ENCODE data around the gene SMIM23. TPM values are rescaled to one million over a fixed set of nuclear protein-coding genes. Genes with fewer than 3 reads are reported as not detected.

SMIM23 gene
- total and polyA plus RNA-seq, 8 donors = not detected

DNA sequence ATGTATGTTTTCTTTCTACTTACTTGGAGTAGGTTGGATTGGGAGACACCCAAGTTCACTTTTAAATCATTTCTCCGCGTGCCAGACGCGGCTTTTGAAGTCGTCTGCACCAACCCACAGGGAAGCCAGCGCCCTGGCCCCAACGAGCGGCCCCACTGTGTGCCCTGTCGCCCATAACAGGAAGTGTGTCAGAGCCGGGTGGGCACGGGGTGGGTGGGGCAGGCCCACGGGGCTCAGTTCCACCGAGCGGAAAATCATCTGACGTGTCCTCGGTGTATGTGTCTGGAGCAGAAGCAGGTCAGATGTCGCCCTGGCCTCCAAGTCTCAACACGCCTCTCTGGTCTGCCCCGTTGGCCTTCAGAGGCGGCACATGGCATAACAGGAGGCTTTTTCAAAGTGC is 22.7 kb upstream of the SMIM23 start:
- no peaks in the 10 kb centered on the region for H3K36me3 ChIP-seq
- TF ChIP-seq EP300 (IDR thresholded peaks at IDR 0.05) = no peak
- TF ChIP-seq, protein P1, sequence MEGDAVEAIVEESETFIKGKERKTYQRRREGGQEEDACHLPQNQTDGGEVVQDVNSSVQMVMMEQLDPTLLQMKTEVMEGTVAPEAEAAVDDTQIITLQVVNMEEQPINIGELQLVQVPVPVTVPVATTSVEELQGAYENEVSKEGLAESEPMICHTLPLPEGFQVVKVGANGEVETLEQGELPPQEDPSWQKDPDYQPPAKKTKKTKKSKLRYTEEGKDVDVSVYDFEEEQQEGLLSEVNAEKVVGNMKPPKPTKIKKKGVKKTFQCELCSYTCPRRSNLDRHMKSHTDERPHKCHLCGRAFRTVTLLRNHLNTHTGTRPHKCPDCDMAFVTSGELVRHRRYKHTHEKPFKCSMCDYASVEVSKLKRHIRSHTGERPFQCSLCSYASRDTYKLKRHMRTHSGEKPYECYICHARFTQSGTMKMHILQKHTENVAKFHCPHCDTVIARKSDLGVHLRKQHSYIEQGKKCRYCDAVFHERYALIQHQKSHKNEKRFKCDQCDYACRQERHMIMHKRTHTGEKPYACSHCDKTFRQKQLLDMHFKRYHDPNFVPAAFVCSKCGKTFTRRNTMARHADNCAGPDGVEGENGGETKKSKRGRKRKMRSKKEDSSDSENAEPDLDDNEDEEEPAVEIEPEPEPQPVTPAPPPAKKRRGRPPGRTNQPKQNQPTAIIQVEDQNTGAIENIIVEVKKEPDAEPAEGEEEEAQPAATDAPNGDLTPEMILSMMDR (IDR thresholded peaks at IDR 0.05) = no peak
- no peak for TF ChIP-seq POLR2A (IDR thresholded peaks at IDR 0.05)
- TF ChIP-seq POLR2AphosphoS5 (IDR thresholded peaks at IDR 0.05) = no peak
- intact Hi-C loops (cut with DNase I; ENCODE audit: low total_unique reads) = no loop called here
- no peak overlapping the region for H3K4me3 ChIP-seq
- no peak overlapping the region for H3K27ac ChIP-seq
- H3K9me3 ChIP-seq = peaks cover 0 to 29% (median 16%) of the 10 kb centered on the region in 4 donors
- peaks cover 0 to 9% (median 0%) of the 10 kb centered on the region in 3 donors for H3K27me3 ChIP-seq
- DNase-seq = no peak
- no peaks in the 10 kb centered on the region for H3K4me1 ChIP-seq
- 81 to 88% (median 84%) methylated on average over 20 of the region's 20 CpGs for WGBS, 5 donors

DNA sequence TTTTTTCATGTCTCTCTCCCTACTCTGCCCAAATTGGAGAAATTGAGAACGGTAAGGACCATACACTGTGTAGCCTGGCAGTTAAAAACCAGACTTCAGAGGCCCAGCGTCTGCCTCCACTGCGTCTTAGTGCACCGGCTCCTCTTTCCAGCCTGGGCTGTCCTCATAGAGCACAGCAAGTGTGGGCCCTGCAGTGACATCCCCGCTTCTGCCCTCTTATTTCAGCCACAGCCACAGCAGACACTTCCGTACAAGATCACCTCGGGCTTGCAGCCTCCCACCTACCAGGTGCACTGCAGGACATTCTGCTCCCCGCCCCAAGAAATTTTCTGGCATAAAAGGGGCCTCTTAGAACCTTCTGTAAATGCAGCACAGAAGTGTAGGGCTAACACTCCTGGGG is 21.4 kb upstream of the SMIM23 start:
- intact Hi-C loops (cut with DNase I; ENCODE audit: low total_unique reads) = no loop called here
- WGBS, 5 donors = 80 to 88% (median 82%) methylated on average over 8 of the region's 8 CpGs
- TF ChIP-seq POLR2AphosphoS5 (IDR thresholded peaks at IDR 0.05) = no peak
- TF ChIP-seq, protein P1 (IDR thresholded peaks at IDR 0.05) = no peak
- no peak for TF ChIP-seq POLR2A (IDR thresholded peaks at IDR 0.05)
- no peak for TF ChIP-seq EP300 (IDR thresholded peaks at IDR 0.05)

DNA sequence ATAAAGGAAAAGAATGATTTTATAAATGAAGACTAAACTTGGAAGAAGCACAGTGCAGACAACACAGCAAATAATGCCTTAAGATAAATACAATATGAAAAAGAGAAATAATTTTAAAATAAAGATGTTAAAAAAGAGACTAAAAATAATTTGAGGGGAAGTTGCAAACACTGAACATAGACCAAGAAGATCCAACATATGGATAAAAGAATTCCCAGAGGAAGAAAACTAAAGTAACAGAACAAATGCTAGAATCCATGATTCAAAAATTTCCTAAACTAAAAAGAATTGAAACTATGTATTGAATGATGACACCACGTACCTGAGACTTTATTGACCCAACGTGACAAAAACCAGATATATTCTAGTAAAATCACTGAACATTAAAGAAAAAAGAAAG is 18.7 kb upstream of the SMIM23 start:
- no peaks in the 10 kb centered on the region for H3K36me3 ChIP-seq
- H3K27me3 ChIP-seq = peaks cover 0 to 9% (median 0%) of the 10 kb centered on the region in 3 donors
- no peak overlapping the region for H3K27ac ChIP-seq
- no peak for DNase-seq
- 76 to 87% (median 80%) methylated on average over 2 of the region's 2 CpGs for WGBS, 5 donors
- no peak overlapping the region for H3K4me3 ChIP-seq
- TF ChIP-seq POLR2A (IDR thresholded peaks at IDR 0.05) (no peak), EP300 (IDR thresholded peaks at IDR 0.05) (no peak), POLR2AphosphoS5 (IDR thresholded peaks at IDR 0.05) (no peak)
- TF ChIP-seq, protein P1 (IDR thresholded peaks at IDR 0.05) = no peak
- H3K4me1 ChIP-seq = no peaks in the 10 kb centered on the region
- intact Hi-C loops (cut with DNase I; ENCODE audit: low total_unique reads) = no loop called here
- peaks cover 0 to 22% (median 11%) of the 10 kb centered on the region in 4 donors for H3K9me3 ChIP-seq

More for the DNA sequence above, 21.4 kb upstream of the SMIM23 start:
- no peaks in the 10 kb centered on the region for H3K4me1 ChIP-seq
- peaks cover 0 to 31% (median 16%) of the 10 kb centered on the region in 4 donors for H3K9me3 ChIP-seq
- H3K27ac ChIP-seq = no peak overlapping the region
- H3K27me3 ChIP-seq = peaks cover 0 to 9% (median 0%) of the 10 kb centered on the region in 3 donors
- no peaks in the 10 kb centered on the region for H3K36me3 ChIP-seq
- H3K4me3 ChIP-seq = no peak overlapping the region
- DNase-seq = no peak

DNA sequence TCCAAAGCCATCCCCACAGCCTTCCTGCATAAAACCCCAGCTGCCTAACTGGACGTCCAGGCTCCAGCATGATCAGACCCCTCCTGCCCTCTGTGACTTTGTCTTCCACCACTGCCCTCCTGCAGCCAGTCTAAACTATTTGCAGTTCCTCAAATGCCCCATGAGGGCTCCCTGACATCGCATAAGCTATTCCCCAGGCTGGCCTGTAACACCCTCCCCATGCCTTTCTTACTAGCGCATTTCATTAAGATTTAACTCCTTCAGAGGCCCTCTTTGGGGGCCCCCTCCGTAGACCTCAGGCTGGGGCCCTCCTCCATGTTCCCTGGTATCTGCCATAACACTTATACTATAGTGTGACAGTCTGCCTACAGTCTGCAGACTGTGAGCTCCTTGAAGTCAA is 15.5 kb upstream of the SMIM23 start:
- H3K4me3 ChIP-seq = no peak overlapping the region
- H3K27me3 ChIP-seq = peaks cover 0 to under 1% (median 0%) of the 10 kb centered on the region in 3 donors
- H3K9me3 ChIP-seq = peaks cover 0 to 22% (median 11%) of the 10 kb centered on the region in 4 donors
- no peak for DNase-seq
- no peaks in the 10 kb centered on the region for H3K36me3 ChIP-seq
- 32 to 47% (median 36%) methylated on average over 4 of the region's 4 CpGs for WGBS, 5 donors
- H3K4me1 ChIP-seq = no peaks in the 10 kb centered on the region
- intact Hi-C loops (cut with DNase I; ENCODE audit: low total_unique reads) = no loop called here
- no peak overlapping the region for H3K27ac ChIP-seq
- TF ChIP-seq EP300 (IDR thresholded peaks at IDR 0.05) = no peak
- TF ChIP-seq, protein P1 (IDR thresholded peaks at IDR 0.05) = no peak
- TF ChIP-seq POLR2A (IDR thresholded peaks at IDR 0.05) = no peak
- no peak for TF ChIP-seq POLR2AphosphoS5 (IDR thresholded peaks at IDR 0.05)

Data from stomach (tissue), 9 donors.